Keratinocyte (primary cell): ENCODE measurements around the gene ALOX15. TPM values are rescaled to one million over a fixed set of nuclear protein-coding genes. Genes with fewer than 3 reads are reported as not detected.

Source experiments
- DNase-seq: peaks from one replicate; pipeline ENCODE4 v3.0.0-alpha.2; 2011; ENCODE audit warnings: low read depth, missing footprints, low spot score
- FAIRE-seq: peaks from 2 replicates; lab custom pipeline; 2011; peaks lifted over from hg19 to GRCh38; lab: Jason Lieb, UNC
- H2AFZ ChIP-seq: 2 replicates; pipeline ENCODE4 v1.6.0; 2012; ENCODE audit warnings: low read length, control low read depth, inconsistent platforms; ENCODE audit not compliant: control insufficient read depth
- H3K27ac ChIP-seq: 2 replicates; pipeline ENCODE4 v1.5.1; 2011; ENCODE audit warnings: low read length; ENCODE audit not compliant: control insufficient read depth, insufficient read depth
- H3K27me3 ChIP-seq: 3 replicates; pipeline ENCODE4 v1.6.0; 2011; ENCODE audit warnings: low read length; ENCODE audit not compliant: control insufficient read depth, insufficient read depth; ENCODE audit errors: extremely low read depth
- H3K36me3 ChIP-seq, 2 experiments: 2 replicates in 1 of 2; 3 replicates in 1 of 2; pipeline ENCODE4 v1.5.1; 2011; ENCODE audit warnings: low read length in 2 of 2, mild to moderate bottlenecking in 1 of 2; ENCODE audit not compliant: control insufficient read depth in 2 of 2, insufficient read depth in 2 of 2; ENCODE audit errors: extremely low read depth in 1 of 2
- H3K4me1 ChIP-seq: 3 replicates; pipeline ENCODE4 v1.5.1; 2011; ENCODE audit warnings: low read length; ENCODE audit not compliant: control insufficient read depth, insufficient read depth; ENCODE audit errors: extremely low read depth
- H3K4me2 ChIP-seq: 3 replicates; pipeline ENCODE4 v1.6.0; 2011; ENCODE audit warnings: low read depth, low read length; ENCODE audit not compliant: control insufficient read depth, insufficient read depth; ENCODE audit errors: extremely low read depth
- H3K4me3 ChIP-seq, 3 experiments: fragments of 200-600 bp in 1 of 3; sonication (generic) in 1 of 3; 2 replicates in 2 of 3; 3 replicates in 1 of 3; pipeline ENCODE4 v1.5.1; 2011 to 2016; ENCODE audit warnings: low read length in 3 of 3, mild to moderate bottlenecking in 3 of 3, control low read depth in 2 of 3, inconsistent platforms in 1 of 3, low read depth in 1 of 3, mixed read lengths in 1 of 3, mixed run types in 1 of 3, moderate library complexity in 1 of 3; ENCODE audit not compliant: control insufficient read depth in 2 of 3, insufficient read depth in 2 of 3; ENCODE audit errors: extremely low read depth in 1 of 3
- H3K79me2 ChIP-seq: 2 replicates; pipeline ENCODE4 v1.6.0; 2012; ENCODE audit warnings: low read length; ENCODE audit not compliant: control insufficient read depth, insufficient read depth
- H3K9ac ChIP-seq: 3 replicates; pipeline ENCODE4 v1.6.0; 2011; ENCODE audit warnings: low read length; ENCODE audit not compliant: control insufficient read depth, insufficient read depth; ENCODE audit errors: extremely low read depth
- H3K9me1 ChIP-seq: 3 replicates; pipeline ENCODE4 v1.6.0; 2011; ENCODE audit warnings: low read length; ENCODE audit not compliant: control insufficient read depth, insufficient read depth; ENCODE audit errors: extremely low read depth
- H3K9me3 ChIP-seq: 2 replicates; pipeline ENCODE4 v1.5.1; 2012; ENCODE audit warnings: low read depth, low read length; ENCODE audit not compliant: control insufficient read depth
- H4K20me1 ChIP-seq: 3 replicates; pipeline ENCODE4 v1.6.0; 2011; ENCODE audit warnings: low read length; ENCODE audit not compliant: control insufficient read depth, insufficient read depth; ENCODE audit errors: extremely low read depth
- EZH2 ChIP-seq: IDR thresholded peaks from one replicate; pipeline ENCODE4 v1.6.1; 2012; ENCODE audit warnings: inconsistent platforms, mild to moderate bottlenecking, low read length, moderate library complexity
- dilution Hi-C: fragments of 300-500 bp; cut with MboI; formaldehyde crosslinking; loops from one replicate; pipeline ENCODE4 v1.7.0; 2020; ENCODE audit warnings: low sequenced_read_pairs; ENCODE audit not compliant: extremely low pct_ligation_motif_present
- polyA plus RNA-seq, 5 experiments: library from polyadenylated mRNA; depleted of rRNA in 3 of 5; stranded (reverse) in 3 of 5; stranded (forward) in 1 of 5; unstranded in 1 of 5; fragments of >200 nt; gene quantifications; 1 replicate in 1 of 5; 2 replicates in 3 of 5; 3 replicates in 1 of 5; pipeline versions ENCODE4 v1.2.1 to v1.2.3, GENCODE V29; 2011 to 2012; ENCODE audit warnings: missing spikeins in 2 of 5, low read depth in 1 of 5, low replicate concordance in 1 of 5
- TF ChIP-seq, protein P1 (sequence below), 3 experiments: IDR thresholded peaks in 1 of 3; conservative IDR thresholded peaks in 1 of 3; optimal IDR thresholded peaks in 1 of 3; 2 replicates in 2 of 3; 3 replicates in 1 of 3; pipeline versions ENCODE3 to v1.5.1; 2011; ENCODE audit warnings: low read length in 3 of 3, mild to moderate bottlenecking in 3 of 3, moderate library complexity in 2 of 3, control low read depth in 1 of 3, inconsistent platforms in 1 of 3; ENCODE audit not compliant: insufficient read depth in 2 of 3; ENCODE audit errors: extremely low read depth in 1 of 3

ALOX15 gene
- polyA plus RNA-seq, 1 donor (not counting 4 experiments of a cell fraction or from before 2014, with no cell fraction given): 0.04 TPM

DNA sequence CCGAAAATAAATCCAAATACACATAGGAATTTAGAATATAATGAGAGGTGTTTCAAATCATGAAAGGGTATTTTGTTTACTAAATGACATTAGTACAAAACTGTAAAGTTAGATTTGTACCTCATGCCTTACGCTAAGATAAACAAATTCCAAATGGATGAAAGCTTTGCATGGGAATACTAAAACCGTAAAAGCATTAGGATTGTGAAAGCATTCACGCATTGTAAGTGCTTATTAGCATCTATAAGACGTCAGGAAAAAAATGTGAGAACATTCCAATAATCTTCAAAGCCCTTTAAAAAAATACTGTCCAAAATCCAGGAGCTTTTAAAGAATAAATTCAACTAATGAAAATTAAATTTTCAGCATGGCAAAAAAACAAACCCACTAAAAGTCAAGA, 24.8 kb upstream of the ALOX15 start:
- Histone ChIP-seq H3K9me3 (no peaks in the 10 kb centered on the region), H3K9ac (no peak overlapping the region), H2AFZ (no peak overlapping the region), H3K36me3 (peaks cover 4 to 8% of the 10 kb centered on the region in 2 experiments), H3K4me3 (no peak overlapping the region), H3K4me1 (no peaks in the 10 kb centered on the region), H3K9me1 (no peaks in the 10 kb centered on the region), H3K27ac (no peak overlapping the region), H3K4me2 (no peak overlapping the region), H4K20me1 (no peaks in the 10 kb centered on the region), H3K27me3 (peaks cover 19% of the 10 kb centered on the region), H3K79me2 (no peaks in the 10 kb centered on the region)
- no peak for TF ChIP-seq EZH2
- TF ChIP-seq, protein P1, sequence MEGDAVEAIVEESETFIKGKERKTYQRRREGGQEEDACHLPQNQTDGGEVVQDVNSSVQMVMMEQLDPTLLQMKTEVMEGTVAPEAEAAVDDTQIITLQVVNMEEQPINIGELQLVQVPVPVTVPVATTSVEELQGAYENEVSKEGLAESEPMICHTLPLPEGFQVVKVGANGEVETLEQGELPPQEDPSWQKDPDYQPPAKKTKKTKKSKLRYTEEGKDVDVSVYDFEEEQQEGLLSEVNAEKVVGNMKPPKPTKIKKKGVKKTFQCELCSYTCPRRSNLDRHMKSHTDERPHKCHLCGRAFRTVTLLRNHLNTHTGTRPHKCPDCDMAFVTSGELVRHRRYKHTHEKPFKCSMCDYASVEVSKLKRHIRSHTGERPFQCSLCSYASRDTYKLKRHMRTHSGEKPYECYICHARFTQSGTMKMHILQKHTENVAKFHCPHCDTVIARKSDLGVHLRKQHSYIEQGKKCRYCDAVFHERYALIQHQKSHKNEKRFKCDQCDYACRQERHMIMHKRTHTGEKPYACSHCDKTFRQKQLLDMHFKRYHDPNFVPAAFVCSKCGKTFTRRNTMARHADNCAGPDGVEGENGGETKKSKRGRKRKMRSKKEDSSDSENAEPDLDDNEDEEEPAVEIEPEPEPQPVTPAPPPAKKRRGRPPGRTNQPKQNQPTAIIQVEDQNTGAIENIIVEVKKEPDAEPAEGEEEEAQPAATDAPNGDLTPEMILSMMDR (optimal IDR thresholded peaks at IDR 0.05 in 1 of 3, IDR thresholded peaks at IDR 0.05 in 1 of 3, conservative IDR thresholded peaks at IDR 0.05 in 1 of 3; ENCODE audit: extremely low read depth in 1 of 3, insufficient read depth in 2 of 3, low read length in 3 of 3): no peak
- DNase-seq: no peak
- dilution Hi-C loops: no loop called here
- FAIRE-seq: no peak

DNA sequence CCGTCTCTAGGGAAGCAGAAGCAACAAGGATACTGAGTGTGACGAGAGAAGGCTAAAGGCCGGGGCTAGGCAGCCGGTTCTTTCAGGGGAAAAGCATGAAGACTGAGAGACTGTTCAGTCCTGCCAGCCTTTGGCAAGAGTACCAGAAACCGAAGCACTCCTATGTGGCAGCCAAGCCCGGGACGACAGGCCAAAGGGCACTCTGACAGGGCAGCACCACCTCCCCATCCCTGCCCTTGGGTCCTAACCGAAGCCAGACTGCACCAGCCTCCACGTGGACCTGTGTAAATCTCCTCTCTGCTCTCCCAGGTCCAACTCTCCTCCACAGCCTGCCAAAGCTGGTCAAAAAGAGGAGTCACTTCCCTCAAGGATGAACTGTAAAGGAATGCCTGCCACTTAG, 23.5 kb upstream of the ALOX15 start:
- Histone ChIP-seq H3K9me1 (no peaks in the 10 kb centered on the region), H3K4me3 (no peak overlapping the region), H3K9me3 (no peaks in the 10 kb centered on the region), H3K4me1 (no peaks in the 10 kb centered on the region), H3K27ac (no peak overlapping the region), H2AFZ (no peak overlapping the region), H4K20me1 (no peaks in the 10 kb centered on the region), H3K9ac (no peak overlapping the region), H3K4me2 (no peak overlapping the region), H3K36me3 (no peaks in the 10 kb centered on the region), H3K79me2 (no peaks in the 10 kb centered on the region), H3K27me3 (peaks cover 19% of the 10 kb centered on the region)
- dilution Hi-C loops: no loop called here
- no peak for DNase-seq
- no peak for FAIRE-seq
- TF ChIP-seq, protein P1 (optimal IDR thresholded peaks at IDR 0.05 in 1 of 3, IDR thresholded peaks at IDR 0.05 in 1 of 3, conservative IDR thresholded peaks at IDR 0.05 in 1 of 3; ENCODE audit: extremely low read depth in 1 of 3, insufficient read depth in 2 of 3, low read length in 3 of 3): no peak
- TF ChIP-seq EZH2: no peak
